HCT116 (cell line): ENCODE measurements around the gene KATNAL1.

Experiments used
- ATF3 ChIP-seq: IDR thresholded peaks from 2 replicates; pipeline ENCODE4 v1.6.1; 2012
- POLR2A ChIP-seq: IDR thresholded peaks from 2 replicates; pipeline ENCODE4 v1.7.0; 2011; ENCODE audit warnings: borderline replicate concordance; ENCODE audit not compliant: insufficient read depth, insufficient read length; ENCODE audit errors: extremely low read depth
- POLR2AphosphoS5 ChIP-seq: IDR thresholded peaks from 2 replicates; pipeline ENCODE4 v1.6.1; 2011; ENCODE audit warnings: mild to moderate bottlenecking, low read depth, low read length, moderate library complexity
- SIN3A ChIP-seq: IDR thresholded peaks from 2 replicates; pipeline ENCODE4 v1.6.1; 2012; ENCODE audit warnings: low read depth
- ZBTB33 ChIP-seq: IDR thresholded peaks from 2 replicates; pipeline ENCODE4 v1.6.1; 2011; ENCODE audit warnings: mild to moderate bottlenecking, low read length, moderate library complexity; ENCODE audit not compliant: insufficient replicate concordance; ENCODE audit errors: extremely low read depth
- ZNF274 ChIP-seq: fragments of 200-500 bp; sonication (Bioruptor generic); IDR thresholded peaks from 2 replicates; pipeline ENCODE4 v1.6.1; 2014; ENCODE audit warnings: mild to moderate bottlenecking, low read depth, low read length, inconsistent platforms
- TF ChIP-seq, protein P1 (sequence below), 3 experiments: fragments of 200-600 bp in 1 of 3; sonication (generic) in 1 of 3; IDR thresholded peaks in 2 of 3; conservative IDR thresholded peaks in 1 of 3; 2 replicates each; pipeline ENCODE4 v1.5.1; 2012 to 2017; ENCODE audit warnings: low read depth in 2 of 3, low read length in 2 of 3, antibody characterized with exemption in 1 of 3, borderline replicate concordance in 1 of 3, control low read depth in 1 of 3, mild to moderate bottlenecking in 1 of 3, mixed read lengths in 1 of 3, mixed run types in 1 of 3, moderate library complexity in 1 of 3; ENCODE audit not compliant: insufficient read depth in 1 of 3

- TF ChIP-seq POLR2AphosphoS5 (no peak), POLR2A (no peak), ZNF274 (no peak), ATF3 (no peak), ZBTB33 (no peak), SIN3A (no peak)
- TF ChIP-seq, protein P1, sequence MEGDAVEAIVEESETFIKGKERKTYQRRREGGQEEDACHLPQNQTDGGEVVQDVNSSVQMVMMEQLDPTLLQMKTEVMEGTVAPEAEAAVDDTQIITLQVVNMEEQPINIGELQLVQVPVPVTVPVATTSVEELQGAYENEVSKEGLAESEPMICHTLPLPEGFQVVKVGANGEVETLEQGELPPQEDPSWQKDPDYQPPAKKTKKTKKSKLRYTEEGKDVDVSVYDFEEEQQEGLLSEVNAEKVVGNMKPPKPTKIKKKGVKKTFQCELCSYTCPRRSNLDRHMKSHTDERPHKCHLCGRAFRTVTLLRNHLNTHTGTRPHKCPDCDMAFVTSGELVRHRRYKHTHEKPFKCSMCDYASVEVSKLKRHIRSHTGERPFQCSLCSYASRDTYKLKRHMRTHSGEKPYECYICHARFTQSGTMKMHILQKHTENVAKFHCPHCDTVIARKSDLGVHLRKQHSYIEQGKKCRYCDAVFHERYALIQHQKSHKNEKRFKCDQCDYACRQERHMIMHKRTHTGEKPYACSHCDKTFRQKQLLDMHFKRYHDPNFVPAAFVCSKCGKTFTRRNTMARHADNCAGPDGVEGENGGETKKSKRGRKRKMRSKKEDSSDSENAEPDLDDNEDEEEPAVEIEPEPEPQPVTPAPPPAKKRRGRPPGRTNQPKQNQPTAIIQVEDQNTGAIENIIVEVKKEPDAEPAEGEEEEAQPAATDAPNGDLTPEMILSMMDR (IDR thresholded peaks at IDR 0.05 in 2 of 3, conservative IDR thresholded peaks at IDR 0.05 in 1 of 3; ENCODE audit: borderline replicate concordance in 1 of 3, insufficient read depth in 1 of 3, low read depth in 2 of 3, low read length in 2 of 3), result no peak
Observed at GRCh38 chr13:30346153-30346788, 38.9 kb upstream of the KATNAL1 start.
